ENCODE results near the gene INAFM2.

Gene INAFM2

DNA sequence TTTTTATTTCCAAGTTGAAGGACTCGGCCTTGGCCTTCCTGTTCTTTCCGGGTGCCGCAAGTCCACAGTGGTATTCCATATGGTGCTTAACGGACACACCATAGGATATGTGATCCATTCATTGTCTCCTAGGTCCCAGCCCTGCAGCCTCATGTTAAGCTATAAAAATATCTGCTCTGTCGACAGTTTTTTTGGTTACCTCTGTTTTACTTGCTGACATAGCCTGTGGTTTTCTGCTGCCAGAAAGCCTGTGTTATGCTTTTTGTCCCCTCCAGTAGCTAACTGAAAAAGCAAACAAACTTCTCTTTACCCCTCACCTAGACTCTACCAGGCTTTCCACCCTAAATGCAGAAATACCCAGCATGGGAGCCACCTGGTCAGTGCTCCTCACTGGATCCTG lies 5.3 kb downstream of the INAFM2 start:
- no peak for DNase-seq (ENCODE audit: low read depth in 2 of 2)

GRCh38 chr15:40329804-40330203 lies 6.3 kb downstream of the INAFM2 start:
- no peak for DNase-seq (ENCODE audit: low read depth in 2 of 2)

DNA sequence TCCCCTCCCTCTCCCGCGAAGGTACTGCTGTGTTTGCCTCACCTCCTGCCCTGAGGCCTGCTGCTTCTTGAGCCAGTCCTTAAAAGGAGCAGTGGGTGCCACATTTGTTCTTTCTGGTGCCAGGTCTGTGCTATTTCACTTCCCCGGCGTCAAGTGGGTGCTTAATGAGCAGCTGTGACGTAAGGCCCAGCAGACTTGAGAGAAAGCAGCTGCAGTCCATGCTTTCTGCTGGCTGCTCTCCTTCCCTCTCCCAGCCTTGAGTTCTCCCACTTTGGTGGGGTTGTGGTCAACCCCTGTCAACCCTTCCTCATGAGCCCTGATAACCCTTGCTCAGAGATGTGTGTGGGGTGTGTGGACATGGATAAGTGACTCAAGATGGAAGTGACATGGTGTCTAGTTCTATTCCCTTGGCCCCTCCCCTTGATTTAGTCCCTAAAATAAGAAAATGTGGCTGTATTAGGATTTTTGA lies 6.9 kb downstream of the INAFM2 start:
- no peak for DNase-seq (ENCODE audit: low read depth in 2 of 2)

GRCh38 chr15:40331026-40331425 lies 7.5 kb downstream of the INAFM2 start:
- no peak for DNase-seq (ENCODE audit: low read depth in 2 of 2)

DNA sequence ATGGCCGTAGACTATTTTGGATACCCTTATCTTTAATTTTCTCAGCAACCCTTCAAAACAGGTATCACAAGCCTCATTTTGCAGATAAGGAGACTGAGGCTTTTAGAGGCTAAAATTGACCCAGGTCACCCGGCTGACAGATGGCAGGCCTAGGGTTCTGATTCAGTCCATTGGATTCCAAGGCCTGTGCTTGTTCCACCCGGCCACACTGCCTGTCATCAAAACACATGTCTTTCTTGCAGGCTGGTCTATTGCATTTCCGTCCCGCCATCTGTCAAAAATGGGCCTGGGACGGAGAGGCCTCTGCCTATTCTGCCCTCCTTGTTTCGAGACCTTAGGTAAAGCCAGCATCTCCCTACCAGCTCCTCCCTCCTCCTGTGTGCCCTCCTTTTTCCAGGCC lies 8.1 kb downstream of the INAFM2 start:
- no peak for DNase-seq (ENCODE audit: low read depth in 2 of 2)

GRCh38 chr15:40332113-40332781 lies 8.8 kb downstream of the INAFM2 start:
- no peak for DNase-seq (ENCODE audit: low read depth in 2 of 2)

DNA sequence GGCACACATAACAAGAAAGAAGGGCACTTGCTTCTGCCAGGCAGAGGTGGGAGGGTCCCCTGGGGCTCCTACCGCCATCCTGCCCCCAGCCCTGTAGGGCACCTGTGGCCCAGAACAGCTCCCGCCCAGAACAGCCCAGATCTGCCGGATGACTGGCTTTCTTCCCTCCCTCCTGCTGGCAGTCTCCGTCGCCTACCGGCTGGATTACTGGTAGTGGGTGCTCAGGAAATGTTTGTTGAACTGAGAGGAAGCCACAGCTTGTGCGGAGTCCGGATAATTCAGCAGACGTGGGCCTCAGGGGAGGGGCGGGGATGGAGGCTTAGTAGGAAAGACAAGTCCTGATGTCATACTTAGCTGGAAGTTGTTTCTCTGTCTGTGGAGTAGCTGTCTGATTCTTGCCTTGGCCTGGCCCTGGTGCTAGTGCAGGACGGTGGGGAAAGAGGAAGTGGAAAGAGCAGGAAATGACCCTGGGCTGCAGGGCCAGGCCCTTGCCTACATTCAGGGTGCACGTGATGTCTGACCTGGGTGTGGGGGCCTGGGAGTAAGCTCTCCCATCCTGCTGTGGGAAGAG lies 10.5 kb downstream of the INAFM2 start:
- DNase-seq (ENCODE audit: low read depth in 2 of 2): no peak

- no peak for DNase-seq (ENCODE audit: low read depth in 2 of 2)
These were observed 11.0 kb downstream of the INAFM2 start for GRCh38 chr15:40334541-40334940.

GRCh38 chr15:40334941-40335795 lies 11.7 kb downstream of the INAFM2 start:
- DNase-seq (ENCODE audit: low read depth in 2 of 2): no peak

DNA sequence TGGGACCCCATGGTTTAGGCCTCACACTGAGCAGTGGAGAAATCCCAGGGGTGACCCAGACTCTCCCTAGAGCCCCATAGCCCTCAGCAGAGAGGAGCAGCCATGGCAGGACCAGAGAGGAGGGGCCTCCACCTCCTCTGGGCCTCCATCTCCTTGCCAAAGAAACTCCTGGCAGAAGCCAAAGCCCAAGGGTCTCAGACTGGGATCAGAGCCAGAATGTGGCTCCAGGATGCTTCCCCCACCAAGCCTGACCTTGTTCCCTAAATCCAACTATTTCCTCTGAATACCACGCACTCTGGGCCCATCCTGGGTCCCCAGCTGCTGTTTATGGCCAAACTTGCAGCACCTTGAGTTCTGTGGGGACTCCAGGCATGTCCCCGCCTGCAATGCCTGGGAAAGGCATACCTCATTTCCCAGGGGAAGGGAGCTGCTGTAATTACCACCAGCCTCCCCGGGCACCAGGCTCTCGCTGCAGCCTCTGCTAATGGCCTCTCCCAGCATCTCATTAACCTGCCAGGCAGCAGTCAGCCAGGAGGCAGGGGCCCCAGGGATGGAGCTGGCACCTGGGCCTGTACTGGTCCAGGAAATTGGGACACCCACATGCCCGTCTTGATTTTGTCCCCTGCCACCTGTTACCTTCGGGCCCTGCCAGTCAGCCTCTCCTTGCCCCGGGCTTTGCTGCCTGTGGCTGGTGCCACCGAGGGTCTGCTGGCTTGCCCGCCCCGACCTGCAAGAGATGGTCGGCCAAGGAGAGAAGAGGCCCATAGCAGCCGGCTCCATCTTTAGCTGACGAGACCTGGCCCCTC lies 12.6 kb downstream of the INAFM2 start:
- no peak for DNase-seq (ENCODE audit: low read depth in 2 of 2)

DNA sequence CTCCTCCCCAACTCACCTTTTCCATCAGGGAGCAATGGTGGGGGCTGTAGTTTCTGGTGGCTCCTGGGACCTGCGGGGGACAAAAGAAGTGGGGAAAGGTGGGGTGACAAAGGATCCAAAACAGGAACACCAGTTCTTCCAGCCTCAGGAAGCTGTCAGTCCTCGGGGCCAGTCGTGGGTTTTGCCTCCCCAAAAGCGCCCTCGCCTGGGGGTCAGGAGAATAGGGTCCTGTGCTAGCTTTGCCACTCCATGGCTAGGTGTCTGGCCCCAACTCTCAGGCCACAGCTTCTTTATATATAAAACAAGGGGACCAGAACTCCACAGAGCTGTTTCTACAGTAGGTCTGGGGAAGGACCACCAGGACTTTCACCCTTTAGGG lies 13.2 kb downstream of the INAFM2 start:
- DNase-seq (ENCODE audit: low read depth in 2 of 2): no peak

- DNase-seq (ENCODE audit: low read depth in 2 of 2): no peak
These were observed 14.1 kb downstream of the INAFM2 start for GRCh38 chr15:40337597-40337996.

GRCh38 chr15:40338041-40338657 lies 14.7 kb downstream of the INAFM2 start:
- DNase-seq (ENCODE audit: low read depth in 2 of 2): peak; percentile 54 to 56

DNA sequence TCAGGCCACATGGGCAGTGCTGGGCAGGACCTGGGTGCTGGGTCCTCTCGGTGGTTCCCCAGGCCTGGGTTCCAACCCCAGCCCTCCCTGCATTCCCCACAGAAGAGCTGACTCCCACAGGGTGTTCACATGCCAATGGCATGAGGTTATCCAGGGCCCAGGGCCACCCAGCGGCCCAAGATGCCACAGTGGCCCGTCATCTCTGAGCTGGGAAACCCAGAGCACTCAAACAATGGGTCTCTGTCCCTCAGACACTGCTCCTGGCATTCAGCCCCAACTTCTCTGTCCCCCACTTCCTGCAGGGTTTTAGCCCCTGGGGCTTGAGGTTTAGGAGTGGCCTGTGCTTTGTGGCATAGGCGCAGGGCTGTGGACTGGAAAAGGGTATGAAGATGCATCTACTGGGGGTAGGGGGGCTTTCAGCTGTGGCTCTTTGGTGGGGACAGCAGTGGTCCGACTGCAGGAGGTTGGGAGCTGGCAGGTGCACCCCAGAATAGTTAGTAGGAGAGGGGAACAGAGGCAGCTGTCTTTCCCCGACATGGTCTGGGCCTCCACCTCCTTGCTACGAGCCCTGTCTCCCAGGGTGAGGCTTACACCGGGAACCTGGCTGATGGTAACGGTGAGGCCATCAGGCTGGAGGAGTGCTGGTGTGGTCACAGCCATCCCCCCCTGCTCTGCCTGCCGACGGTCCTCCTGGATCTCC lies 15.6 kb downstream of the INAFM2 start:
- DNase-seq (ENCODE audit: low read depth in 2 of 2): no peak

- DNase-seq (ENCODE audit: low read depth in 2 of 2): no peak
These were observed 16.1 kb downstream of the INAFM2 start for GRCh38 chr15:40339621-40339945.

GRCh38 chr15:40340038-40340739 lies 16.7 kb downstream of the INAFM2 start:
- DNase-seq (ENCODE audit: low read depth in 2 of 2): no peak

DNA sequence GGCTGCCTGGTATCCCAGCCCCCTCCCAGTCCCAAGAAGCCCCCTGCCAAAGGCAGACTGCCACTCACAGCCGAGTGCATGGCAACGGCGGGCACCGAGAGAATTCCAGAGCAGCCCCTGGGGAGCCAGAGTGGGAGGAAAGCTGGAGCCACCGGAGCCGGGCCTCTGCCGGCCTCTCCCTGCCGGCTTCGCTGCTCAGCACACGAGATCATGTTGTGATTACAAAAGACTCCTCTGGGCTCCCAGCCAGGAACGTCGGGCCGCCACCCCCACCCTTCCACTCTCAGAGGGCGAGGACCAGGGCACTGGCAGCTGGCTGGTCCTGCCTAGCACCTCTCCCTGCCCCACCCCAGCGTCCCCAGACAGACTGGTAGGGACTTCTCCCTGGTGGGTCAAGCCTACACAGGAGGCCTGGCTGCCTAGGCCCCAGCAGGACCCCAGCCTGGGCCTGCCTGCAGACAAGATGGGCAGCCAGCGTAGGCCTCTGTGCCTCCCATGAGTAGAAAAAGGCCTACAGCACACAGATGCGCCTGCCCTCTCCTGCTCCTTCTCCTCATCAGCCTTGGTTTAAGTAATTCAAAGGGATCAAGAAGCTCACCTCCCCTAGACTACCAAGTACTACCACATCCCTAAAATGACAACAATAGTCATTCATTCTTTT lies 17.4 kb downstream of the INAFM2 start, which contains the start of gene CCDC9B:
Gene CCDC9B, minus strand, starts transcription at position 200 of the 661 bp plus-strand sequence. Its CDS starts 120 bp downstream, at position 80.
- no peak for DNase-seq (ENCODE audit: low read depth in 2 of 2)

- no peak for DNase-seq (ENCODE audit: low read depth in 2 of 2)
These were observed 19.2 kb downstream of the INAFM2 start for GRCh38 chr15:40342416-40343320.

- no peak for DNase-seq (ENCODE audit: low read depth in 2 of 2)
These were observed 20.0 kb downstream of the INAFM2 start for GRCh38 chr15:40343512-40343911.

Data from activated CD8-positive, alpha-beta memory T cell treated with anti-CD3 and anti-CD28 coated beads for 4 hours (primary cell).